GM21390 (cell line): ENCODE measurements around the gene FKBP7.
"Not testable (repeated sequence)": the region's sequence is repeated elsewhere in the genome, so short reads cannot be mapped to it uniquely, and the experiment has no call there.

Source experiments
- ATAC-seq: cut with Tn5 transposase; IDR thresholded peaks from one replicate; pipeline ENCODE4 v1.9.1; 2021; ENCODE audit not compliant: unreplicated experiment

The FKBP7 gene

DNA sequence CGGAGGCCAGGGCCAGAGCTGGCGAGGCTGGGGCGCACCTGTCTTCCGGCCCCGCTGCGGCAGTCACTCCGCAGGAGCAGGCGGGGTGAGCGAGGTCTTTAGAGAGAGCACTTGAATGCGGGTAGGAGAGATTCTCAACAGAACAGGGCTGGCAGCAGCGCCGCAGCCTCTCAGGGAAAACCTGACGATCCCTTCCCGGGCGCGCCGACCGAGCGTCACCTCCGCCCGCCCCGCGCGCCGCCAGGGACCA lies 28.0 kb downstream of the FKBP7 start:
- peak; percentile 44 for ATAC-seq

GRCh38 chr2:178449700-178450523 lies 28.5 kb downstream of the FKBP7 start:
- peak; percentile 5 for ATAC-seq

DNA sequence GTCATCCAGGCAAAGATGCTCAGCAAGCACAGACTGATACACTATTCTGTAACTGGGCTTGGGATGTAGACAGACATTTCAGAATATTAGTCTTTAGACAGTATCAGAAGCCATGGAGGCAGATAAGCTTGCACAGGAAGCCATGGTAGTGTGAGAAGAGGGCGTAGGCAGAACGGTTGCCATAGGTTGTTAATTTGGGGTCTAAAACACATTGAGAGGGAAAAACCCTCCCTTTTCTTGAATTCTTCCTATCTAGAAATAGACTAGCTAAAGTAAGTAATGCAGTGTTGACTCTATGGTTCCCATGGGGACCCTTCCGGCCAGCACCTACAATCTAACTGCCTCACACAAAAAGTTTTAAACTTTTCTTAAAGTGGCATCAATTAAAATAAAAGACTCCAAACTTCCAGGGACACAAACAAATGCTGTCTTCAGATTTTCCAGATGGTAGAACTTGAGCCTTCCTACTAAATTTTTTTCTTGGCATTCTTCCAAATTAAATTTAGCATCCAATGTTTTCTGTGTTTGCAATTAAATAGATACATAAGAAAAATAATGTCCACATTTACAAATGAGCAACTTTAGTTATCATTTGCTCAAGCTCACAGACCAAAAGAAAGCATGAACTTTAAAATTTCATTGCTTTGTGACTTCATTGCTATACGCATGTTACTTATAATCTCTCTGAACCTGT lies 29.3 kb downstream of the FKBP7 start:
- ATAC-seq, result no peak

DNA sequence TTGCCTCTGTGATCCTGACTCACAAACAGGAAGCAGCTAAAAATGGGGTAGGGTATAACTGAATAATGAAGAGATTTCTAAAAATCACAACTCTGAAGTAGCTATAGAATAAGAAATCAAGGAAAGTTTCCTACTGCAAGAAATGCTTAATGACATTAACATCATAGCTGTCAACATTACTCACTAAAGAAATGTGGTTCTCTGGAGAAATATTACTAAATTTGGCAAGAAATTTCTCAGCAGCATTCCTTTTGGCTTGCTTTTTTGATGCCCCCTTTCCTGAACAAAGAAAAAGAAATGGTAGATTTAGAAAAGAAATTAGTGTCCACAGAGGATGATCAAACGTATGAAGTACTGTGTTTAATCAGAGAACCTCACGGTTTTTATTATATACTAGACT lies 37.0 kb downstream of the FKBP7 start:
- ATAC-seq, result no peak

DNA sequence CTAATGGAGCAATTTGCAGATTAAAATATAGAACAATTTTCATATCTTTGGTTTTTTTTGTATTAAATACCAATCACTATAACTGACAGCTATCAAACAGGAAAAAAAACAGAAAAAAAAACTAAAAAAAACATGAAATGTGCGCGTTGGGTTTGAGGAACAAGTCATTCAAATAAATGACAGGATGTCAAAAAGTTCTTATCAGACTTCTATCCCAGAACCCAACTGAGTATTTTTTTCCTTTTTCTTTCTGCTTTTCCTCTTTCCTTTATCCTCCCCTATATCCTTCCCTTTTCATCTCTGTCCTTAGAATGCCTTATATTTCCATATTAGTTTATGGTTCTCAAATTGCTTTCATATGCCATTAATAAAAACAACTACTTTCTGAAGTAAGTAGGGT lies 41.7 kb downstream of the FKBP7 start:
- ATAC-seq, result no peak

DNA sequence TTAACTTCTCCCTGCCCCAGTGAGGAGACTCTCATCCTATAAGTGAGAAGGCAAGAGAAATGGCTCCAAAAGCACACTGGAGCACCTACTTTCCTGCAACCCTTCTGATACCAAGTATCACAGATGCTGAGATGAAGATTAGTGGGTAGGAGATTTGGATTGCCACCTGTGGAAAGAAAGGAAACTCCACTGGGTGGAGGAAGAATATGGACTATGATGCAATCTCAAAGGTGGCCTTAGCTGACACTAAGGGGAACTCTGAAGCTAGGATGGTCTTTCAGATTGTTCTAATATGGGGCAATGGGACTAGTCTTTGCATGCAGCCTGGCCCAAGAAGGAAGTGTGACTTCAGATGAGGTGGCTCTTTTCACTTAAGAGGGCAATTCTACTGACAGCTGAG lies 49.1 kb downstream of the FKBP7 start:
- no peak for ATAC-seq

- ATAC-seq, result no peak
These were observed 50.0 kb downstream of the FKBP7 start for GRCh38 chr2:178428396-178428806.

GRCh38 chr2:178427458-178427857 lies 50.9 kb downstream of the FKBP7 start:
- ATAC-seq, result no peak

DNA sequence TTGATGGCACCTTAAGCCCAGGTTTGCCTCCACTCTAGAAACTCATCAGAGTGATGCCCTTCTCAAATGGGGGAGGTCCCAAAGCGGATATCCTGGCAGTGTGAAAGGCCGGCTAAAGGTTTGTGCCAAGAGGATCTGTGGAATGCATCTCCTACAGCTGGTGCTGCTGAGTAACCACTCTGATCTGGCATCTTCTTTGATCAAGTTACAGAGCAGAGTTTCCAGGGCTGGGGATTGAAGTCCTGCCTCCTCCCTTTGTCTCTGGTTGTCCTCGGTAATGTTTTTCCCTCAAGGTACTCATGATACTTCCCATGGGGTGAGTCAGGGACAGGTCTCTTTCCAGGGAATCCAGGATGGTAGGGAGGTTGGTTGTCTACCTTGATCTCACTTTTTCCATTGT lies 52.0 kb downstream of the FKBP7 start:
- no peak for ATAC-seq

DNA sequence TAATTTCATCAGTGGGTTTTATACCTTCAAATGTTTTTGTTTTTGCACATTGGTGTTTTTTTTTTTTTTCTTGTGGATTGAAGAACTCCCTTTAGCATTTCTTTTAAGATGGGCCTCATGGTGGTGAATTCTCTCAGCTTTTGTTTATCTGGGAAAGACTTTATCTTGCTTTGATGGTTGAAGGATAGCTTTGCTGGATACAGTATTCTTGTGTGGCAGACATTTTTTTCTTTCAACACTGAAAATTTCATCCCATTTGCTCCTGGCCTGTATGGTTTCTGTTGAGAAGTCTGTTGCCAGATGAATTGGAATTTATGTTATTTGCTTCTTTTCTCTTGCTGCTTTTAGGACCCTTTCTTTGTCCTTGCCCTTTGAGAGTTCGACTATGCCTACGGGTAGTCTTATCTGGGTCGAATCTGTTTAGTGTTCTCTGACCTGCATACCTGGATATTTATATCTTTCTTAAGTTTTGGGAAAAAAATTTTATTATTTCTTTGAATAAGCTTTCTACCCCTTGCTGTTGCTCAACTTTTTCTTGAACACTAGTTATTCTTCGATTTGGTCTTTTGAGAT lies 53.1 kb downstream of the FKBP7 start:
- no peak for ATAC-seq

GRCh38 chr2:178423746-178424145 lies 54.7 kb downstream of the FKBP7 start:
- not testable (repeated sequence) for ATAC-seq

DNA sequence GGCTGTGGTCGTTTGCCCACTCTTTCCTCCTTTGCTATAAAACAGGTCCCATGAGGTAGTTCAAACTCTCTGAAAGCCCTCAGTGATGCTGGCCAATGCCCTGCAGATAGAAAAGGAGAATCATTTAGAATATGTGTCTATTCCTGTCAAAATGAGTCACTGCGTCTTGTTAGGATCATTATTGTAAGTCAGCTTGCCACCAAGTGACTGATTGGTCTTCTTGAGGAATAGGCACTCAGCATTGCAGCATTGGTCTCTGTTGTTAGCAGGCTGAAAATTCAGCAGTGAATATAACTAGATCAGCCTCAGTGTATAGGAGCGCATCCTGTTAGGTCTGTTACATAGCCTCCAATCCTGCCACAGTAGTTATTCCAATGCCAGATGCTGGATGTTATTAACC lies 56.3 kb downstream of the FKBP7 start:
- ATAC-seq, result no peak

DNA sequence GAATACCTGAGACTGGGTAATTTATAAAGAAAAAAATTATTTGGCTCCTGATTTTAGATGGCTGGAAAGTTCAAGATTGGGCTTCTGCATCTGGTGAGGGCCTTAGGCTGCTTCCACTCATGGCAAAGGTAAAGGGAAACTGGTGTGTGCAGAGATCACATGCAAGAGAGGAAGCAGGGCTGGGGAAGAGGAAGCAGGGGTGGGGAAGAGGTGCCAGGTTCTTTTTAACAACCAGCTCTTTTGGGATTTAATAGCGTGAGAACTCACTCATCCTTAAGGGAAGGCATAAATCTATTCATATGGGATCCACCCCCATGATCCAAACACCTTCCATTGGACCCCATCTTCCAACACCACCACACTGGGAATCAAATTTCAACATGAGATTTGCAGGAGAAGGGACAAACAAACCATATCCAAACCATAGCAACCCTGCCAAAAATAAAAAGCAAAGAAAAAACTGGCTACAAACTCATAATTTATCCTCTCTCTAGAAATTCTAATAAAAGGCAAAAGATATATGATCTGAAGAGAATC lies 57.9 kb downstream of the FKBP7 start:
- ATAC-seq, result no peak

DNA sequence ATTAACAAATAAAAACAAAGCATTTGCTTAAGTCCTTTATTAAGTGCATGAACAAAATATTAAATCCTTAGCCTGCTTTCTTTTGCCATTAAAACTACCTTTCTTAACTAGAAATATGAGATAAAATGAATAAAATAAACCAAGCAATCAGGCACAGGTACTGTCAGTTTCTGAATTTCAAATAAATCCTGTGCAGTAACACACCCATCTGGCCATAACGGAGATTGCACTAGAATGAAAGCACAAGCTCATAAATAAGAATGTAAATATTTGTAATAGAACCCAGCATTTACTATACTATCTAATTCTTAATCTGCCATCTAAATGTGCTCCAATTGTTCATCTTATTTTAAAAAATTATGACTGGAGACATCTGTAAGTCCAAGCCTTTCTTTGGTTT lies 59.3 kb downstream of the FKBP7 start:
- no peak for ATAC-seq

DNA sequence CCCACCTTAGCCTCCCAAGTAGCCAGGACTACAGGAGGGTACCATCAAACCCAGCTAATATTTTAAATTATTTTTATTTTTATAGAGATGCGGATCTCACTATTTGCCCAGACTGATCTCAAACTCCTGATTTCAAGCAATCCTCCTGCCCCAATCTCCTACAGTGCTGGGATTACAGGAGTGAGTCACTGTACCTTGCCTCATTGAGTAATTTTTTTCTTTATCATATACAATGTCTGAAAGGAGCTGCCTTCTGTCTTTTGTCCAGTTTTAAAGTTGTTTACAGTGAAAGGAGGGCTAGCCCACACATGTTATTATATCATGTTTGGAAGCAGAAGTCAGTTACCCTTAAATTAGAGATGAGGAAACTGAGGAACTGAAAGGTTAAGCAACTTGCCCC lies 60.0 kb downstream of the FKBP7 start:
- no peak for ATAC-seq

GRCh38 chr2:178417916-178418315 lies 60.5 kb downstream of the FKBP7 start:
- ATAC-seq, result no peak

GRCh38 chr2:178415979-178416378 lies 62.4 kb downstream of the FKBP7 start:
- no peak for ATAC-seq

- peak; percentile 78 for ATAC-seq
These were observed 63.8 kb downstream of the FKBP7 start for GRCh38 chr2:178414266-178415247.
